AG04450 (cell line): ENCODE results near the gene GFOD2. TPM values are rescaled to one million over a fixed set of nuclear protein-coding genes. Genes with fewer than 3 reads are reported as not detected.

Experiments
- CTCF ChIA-PET: fragments of 300-600, 350-600 bp; formaldehyde crosslinking; extraction: SDS; loops from one replicate; lab custom pipeline; 2022; ENCODE audit warnings: antibody characterized with exemption, inconsistent platforms; lab: Charles Lee
- POLR2A ChIA-PET: fragments of 350-600 bp; formaldehyde crosslinking; extraction: SDS; loops from one replicate; lab custom pipeline; 2021; ENCODE audit warnings: antibody characterized with exemption, inconsistent platforms; lab: Yijun Ruan, JAX
- DNase-seq: peaks from one replicate; pipeline ENCODE4 v3.0.0-alpha.2; 2011; ENCODE audit warnings: low read depth, low spot score
- H3K27ac ChIP-seq: one replicate; pipeline ENCODE4 v1.5.1; 2012; ENCODE audit warnings: low read depth, low read length, control low read depth
- H3K27me3 ChIP-seq: one replicate; pipeline ENCODE4 v1.6.0; 2012; ENCODE audit warnings: low read length; ENCODE audit not compliant: control insufficient read depth, insufficient read depth
- H3K4me3 ChIP-seq: 2 replicates; pipeline ENCODE4 v1.5.1; 2011; ENCODE audit warnings: mild to moderate bottlenecking, low read depth, low read length, control low read depth
- H3K9me3 ChIP-seq: 2 replicates; pipeline ENCODE4 v1.5.1; 2012; ENCODE audit warnings: low read length; ENCODE audit not compliant: control insufficient read depth, insufficient read depth
- polyA plus RNA-seq: library from polyadenylated mRNA; depleted of rRNA; stranded (reverse); fragments of >200 nt; gene quantifications from 2 replicates; pipeline ENCODE4 v1.2.3, GENCODE V29; 2011
- TF ChIP-seq, protein P1 (sequence below): IDR thresholded peaks from 2 replicates; pipeline ENCODE4 v1.5.1; 2011; ENCODE audit warnings: low read depth, low read length, control low read depth, inconsistent platforms

GFOD2 gene
- polyA plus RNA-seq, 1 experiment: 11.1 TPM

GRCh38 chr16:67749436-67750078 lies 30.4 kb upstream of the GFOD2 start:
- H3K27me3 ChIP-seq: no peaks in the 10 kb centered on the region
- H3K4me3 ChIP-seq: no peak overlapping the region
- TF ChIP-seq, protein P1, sequence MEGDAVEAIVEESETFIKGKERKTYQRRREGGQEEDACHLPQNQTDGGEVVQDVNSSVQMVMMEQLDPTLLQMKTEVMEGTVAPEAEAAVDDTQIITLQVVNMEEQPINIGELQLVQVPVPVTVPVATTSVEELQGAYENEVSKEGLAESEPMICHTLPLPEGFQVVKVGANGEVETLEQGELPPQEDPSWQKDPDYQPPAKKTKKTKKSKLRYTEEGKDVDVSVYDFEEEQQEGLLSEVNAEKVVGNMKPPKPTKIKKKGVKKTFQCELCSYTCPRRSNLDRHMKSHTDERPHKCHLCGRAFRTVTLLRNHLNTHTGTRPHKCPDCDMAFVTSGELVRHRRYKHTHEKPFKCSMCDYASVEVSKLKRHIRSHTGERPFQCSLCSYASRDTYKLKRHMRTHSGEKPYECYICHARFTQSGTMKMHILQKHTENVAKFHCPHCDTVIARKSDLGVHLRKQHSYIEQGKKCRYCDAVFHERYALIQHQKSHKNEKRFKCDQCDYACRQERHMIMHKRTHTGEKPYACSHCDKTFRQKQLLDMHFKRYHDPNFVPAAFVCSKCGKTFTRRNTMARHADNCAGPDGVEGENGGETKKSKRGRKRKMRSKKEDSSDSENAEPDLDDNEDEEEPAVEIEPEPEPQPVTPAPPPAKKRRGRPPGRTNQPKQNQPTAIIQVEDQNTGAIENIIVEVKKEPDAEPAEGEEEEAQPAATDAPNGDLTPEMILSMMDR: no peak
- DNase-seq: no peak
- ChIA-PET CTCF (no interaction called here), POLR2A (no interaction called here)
- H3K9me3 ChIP-seq: no peaks in the 10 kb centered on the region
- H3K27ac ChIP-seq: no peak overlapping the region

DNA sequence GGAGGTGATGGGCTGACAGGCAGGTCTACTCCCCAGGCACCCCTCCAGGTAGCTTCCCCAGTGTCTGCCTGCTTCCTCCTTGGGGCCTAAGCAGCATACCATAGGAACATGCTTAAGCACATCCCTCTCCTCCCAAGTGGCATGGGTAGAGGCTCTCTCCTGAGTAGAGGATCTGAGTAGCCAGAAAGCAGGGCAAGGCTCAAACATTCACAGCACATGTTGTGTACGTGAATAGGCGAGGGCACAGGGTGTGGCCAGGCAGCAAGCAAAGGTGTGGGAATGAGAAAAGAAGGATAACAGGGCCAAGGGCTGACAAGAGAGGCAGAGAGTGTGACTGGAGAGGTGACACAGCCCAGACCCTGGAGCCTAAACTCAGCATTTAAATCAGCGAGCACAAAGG lies 29.7 kb upstream of the GFOD2 start:
- DNase-seq: no peak
- H3K27ac ChIP-seq: no peak overlapping the region
- TF ChIP-seq, protein P1: no peak
- no peaks in the 10 kb centered on the region for H3K27me3 ChIP-seq
- ChIA-PET CTCF (no interaction called here), POLR2A (no interaction called here)
- H3K9me3 ChIP-seq: no peaks in the 10 kb centered on the region
- H3K4me3 ChIP-seq: no peak overlapping the region

- POLR2A ChIA-PET: no interaction called here
- Histone ChIP-seq H3K27ac (no peak overlapping the region), H3K9me3 (no peaks in the 10 kb centered on the region), H3K4me3 (no peak overlapping the region), H3K27me3 (no peaks in the 10 kb centered on the region)
- TF ChIP-seq, protein P1: no peak
- no peak for DNase-seq
- CTCF ChIA-PET: no interaction called here
These were observed 27.7 kb upstream of the GFOD2 start for GRCh38 chr16:67746846-67747245.

DNA sequence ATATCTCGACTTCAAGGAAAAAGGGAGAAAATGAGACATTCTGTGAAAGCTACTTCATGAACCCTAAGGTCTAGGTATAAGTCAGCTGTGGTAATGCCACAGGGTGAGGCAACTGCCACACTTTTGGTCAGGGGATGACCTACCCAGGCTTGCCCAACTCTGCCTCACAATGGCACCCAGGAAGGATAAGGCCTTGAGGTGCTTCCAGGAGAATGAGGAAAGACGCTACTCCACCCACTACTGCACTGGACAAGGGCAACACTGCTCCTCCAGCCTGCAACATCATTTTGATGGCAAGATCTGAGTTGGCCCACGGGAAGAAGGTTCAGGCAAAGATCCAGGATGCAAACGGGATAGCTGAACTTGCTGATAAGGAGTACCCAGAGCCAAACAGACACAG lies 22.0 kb upstream of the GFOD2 start:
- POLR2A ChIA-PET: no interaction called here

GRCh38 chr16:67740391-67740790 lies 21.3 kb upstream of the GFOD2 start:
- H3K27ac ChIP-seq: no peak overlapping the region
- TF ChIP-seq, protein P1: no peak
- ChIA-PET POLR2A (interaction anchor here (0.7 kb wide), 1 partner anchor 16 kb away, joined by 3 read pairs; no protein-coding TSS in a partner anchor), CTCF (no interaction called here)
- no peak overlapping the region for H3K4me3 ChIP-seq
- DNase-seq: no peak
- no peaks in the 10 kb centered on the region for H3K9me3 ChIP-seq
- no peaks in the 10 kb centered on the region for H3K27me3 ChIP-seq

More for the DNA sequence above, 22.0 kb upstream of the GFOD2 start:
- DNase-seq: no peak
- Histone ChIP-seq H3K9me3 (no peaks in the 10 kb centered on the region), H3K27ac (no peak overlapping the region), H3K4me3 (no peak overlapping the region), H3K27me3 (no peaks in the 10 kb centered on the region)
- CTCF ChIA-PET: no interaction called here
- TF ChIP-seq, protein P1: no peak
